IPS-20b (cell line): Measurements from ENCODE around the gene SGMS1.
"Not testable (repeated sequence)": the region's sequence is repeated elsewhere in the genome, so short reads cannot be mapped to it uniquely, and the experiment has no call there.

Source experiments
- H3K27ac ChIP-seq: one replicate; pipeline ENCODE4 v1.5.1; 2013; ENCODE audit warnings: low read length
- H3K27me3 ChIP-seq: 2 replicates; pipeline ENCODE4 v1.6.1; 2013; ENCODE audit warnings: mild to moderate bottlenecking, low read length, inconsistent platforms; ENCODE audit not compliant: insufficient read depth
- H3K36me3 ChIP-seq: 2 replicates; pipeline ENCODE4 v1.6.1; 2013; ENCODE audit warnings: low read depth, mild to moderate bottlenecking, inconsistent platforms, low read length, moderate library complexity; ENCODE audit not compliant: insufficient read depth
- H3K4me1 ChIP-seq: 2 replicates; pipeline ENCODE4 v1.6.1; 2013; ENCODE audit warnings: mild to moderate bottlenecking, control low read depth, inconsistent platforms, low read length, moderate library complexity; ENCODE audit not compliant: insufficient read depth
- H3K4me3 ChIP-seq: 2 replicates; pipeline ENCODE4 v1.5.1; 2013; ENCODE audit warnings: mild to moderate bottlenecking, low read length, inconsistent platforms
- H3K9ac ChIP-seq: 2 replicates; pipeline ENCODE4 v1.6.1; 2013; ENCODE audit warnings: low read depth, mild to moderate bottlenecking, inconsistent platforms, low read length, moderate library complexity
- H3K9me3 ChIP-seq: 2 replicates; pipeline ENCODE4 v1.6.1; 2013; ENCODE audit warnings: mild to moderate bottlenecking, low read depth, low read length, inconsistent platforms; ENCODE audit not compliant: insufficient read depth

The SGMS1 gene

DNA sequence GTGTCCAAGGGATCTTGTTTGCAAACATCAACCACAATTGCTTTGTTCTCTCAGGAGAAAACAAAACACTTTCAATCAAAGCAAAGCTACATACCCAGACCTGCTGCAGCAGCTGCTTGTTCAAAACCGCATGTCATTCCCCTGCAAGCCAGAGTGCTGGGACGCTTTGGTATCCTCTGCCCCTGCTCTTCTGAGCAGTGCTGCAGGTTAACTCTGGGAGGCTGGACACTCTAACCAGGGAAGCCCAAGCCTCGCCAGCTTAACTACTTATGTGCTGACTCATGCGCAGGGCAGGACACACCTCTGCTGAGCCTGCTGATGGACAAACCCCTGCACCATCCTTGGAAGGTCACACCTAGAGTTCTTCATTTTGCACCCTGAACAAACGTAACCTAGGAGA, 344.3 kb downstream of the SGMS1 start:
- Histone ChIP-seq H3K4me3 (no peak overlapping the region), H3K27ac (no peak overlapping the region), H3K9me3 (no peaks in the 10 kb centered on the region), H3K36me3 (no peaks in the 10 kb centered on the region), H3K27me3 (no peaks in the 10 kb centered on the region), H3K4me1 (no peaks in the 10 kb centered on the region; the same call in 1 of the 2 replicates), H3K9ac (no peak overlapping the region)

DNA sequence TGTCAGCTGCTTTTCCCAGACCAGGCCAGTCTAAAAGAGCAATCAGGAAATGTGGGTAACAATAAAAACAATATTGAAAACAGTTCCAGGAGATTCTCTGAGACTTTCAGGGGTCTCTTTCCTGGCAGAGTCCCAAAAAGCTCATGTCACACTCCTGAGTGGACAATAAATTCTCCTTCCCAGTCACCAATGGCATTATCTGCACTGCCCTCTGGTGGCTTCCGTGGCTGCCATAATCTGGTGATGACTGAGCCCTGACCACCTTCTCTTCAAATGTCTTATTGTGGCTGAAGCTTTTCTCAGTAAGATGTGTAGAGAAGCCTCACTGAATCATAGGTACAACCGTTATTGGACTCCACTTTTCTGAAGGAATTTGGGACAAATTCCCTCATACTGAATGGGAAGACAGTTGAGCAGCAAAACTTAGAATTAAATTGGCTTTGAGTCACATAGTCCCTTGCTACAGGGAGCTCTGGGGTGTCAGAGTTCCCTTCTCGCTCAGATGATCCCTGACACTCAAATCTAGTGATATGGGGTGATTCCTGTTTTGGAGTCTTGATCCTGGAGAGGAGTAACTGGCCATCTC, 348.0 kb downstream of the SGMS1 start:
- no peaks in the 10 kb centered on the region; the same call in 1 of the 2 replicates for H3K4me1 ChIP-seq
- no peaks in the 10 kb centered on the region for H3K27me3 ChIP-seq
- no peak overlapping the region for H3K27ac ChIP-seq
- H3K36me3 ChIP-seq = no peaks in the 10 kb centered on the region
- H3K9ac ChIP-seq = no peak overlapping the region
- no peak overlapping the region for H3K4me3 ChIP-seq
- no peaks in the 10 kb centered on the region for H3K9me3 ChIP-seq

DNA sequence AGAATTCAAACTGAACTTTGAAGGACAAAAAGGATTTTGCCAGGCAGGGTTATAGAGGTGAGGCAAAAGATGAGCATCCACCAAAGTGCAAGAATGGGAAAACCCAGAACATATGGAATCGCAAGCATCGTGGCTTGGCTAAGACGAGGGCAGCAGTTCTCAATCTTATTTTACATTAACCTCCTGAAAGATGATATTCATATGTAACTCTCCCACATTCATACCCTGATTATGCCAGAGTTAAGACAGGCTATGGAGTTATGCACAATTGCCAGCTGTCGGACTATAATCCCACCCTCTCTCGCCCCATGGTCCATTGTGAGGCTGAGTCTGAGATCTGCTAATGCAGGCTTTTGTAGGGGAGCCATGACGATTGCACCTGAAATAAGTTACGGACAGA, 351.2 kb downstream of the SGMS1 start:
- Histone ChIP-seq H3K36me3 (no peaks in the 10 kb centered on the region), H3K4me3 (no peak overlapping the region), H3K9me3 (no peaks in the 10 kb centered on the region), H3K9ac (no peak overlapping the region), H3K27ac (no peak overlapping the region), H3K27me3 (no peaks in the 10 kb centered on the region), H3K4me1 (no peaks in the 10 kb centered on the region)

DNA sequence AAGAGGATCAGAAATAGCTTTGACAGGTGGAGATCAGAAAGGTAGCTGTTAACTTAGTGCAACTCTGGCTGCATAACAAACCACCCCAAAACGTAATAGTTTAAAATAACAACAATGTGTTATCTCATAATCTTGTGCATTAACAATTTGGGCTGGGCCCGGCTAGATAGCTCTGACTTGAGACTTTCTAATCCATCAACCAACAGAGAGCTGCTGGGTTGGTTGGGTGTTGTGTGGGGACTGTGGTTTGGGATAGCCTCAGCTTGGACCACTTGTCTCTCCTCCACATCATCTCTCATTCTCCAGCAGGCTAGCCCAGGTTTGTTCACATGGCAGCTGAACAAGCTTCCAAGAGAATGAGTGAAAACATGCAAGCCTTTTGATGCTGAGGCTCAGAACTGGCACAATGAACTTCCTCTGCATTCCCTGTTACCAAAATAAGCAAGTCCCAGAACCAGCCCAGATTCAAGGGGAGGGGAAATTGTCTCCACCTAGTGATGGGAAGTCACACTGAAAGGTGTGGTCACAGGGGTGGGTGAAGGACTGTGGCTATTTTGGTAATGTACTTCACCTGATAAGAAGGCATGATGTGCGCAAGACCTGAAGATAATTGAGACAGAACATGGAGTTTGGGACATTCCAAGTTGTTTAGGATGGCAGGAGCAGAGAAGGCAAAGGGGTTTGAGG, 352.0 kb downstream of the SGMS1 start:
- Histone ChIP-seq H3K9ac (no peak overlapping the region), H3K9me3 (no peaks in the 10 kb centered on the region), H3K27me3 (no peaks in the 10 kb centered on the region), H3K4me3 (no peak overlapping the region), H3K4me1 (no peaks in the 10 kb centered on the region), H3K36me3 (no peaks in the 10 kb centered on the region), H3K27ac (no peak overlapping the region)

DNA sequence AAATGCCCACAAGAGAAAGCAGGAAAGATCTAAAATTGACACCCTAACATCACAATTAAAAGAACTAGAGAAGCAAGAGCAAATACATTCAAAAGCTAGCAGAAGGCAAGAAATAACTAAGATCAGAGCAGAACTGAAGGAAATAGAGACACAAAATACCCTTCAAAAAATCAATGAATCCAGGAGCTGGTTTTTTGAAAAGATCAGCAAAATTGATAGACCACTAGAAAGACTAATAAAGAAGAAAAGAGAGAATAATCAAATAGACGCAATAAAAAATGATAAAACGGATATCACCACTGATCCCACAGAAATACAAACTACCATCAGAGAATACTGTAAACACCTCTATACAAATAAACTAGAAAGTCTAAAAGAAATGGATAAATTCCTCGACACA, 355.9 kb downstream of the SGMS1 start:
- H3K9ac ChIP-seq, H3K9me3 ChIP-seq, H3K27ac ChIP-seq, H3K36me3 ChIP-seq, H3K4me1 ChIP-seq, H3K4me3 ChIP-seq, H3K27me3 ChIP-seq: not testable (repeated sequence)

DNA sequence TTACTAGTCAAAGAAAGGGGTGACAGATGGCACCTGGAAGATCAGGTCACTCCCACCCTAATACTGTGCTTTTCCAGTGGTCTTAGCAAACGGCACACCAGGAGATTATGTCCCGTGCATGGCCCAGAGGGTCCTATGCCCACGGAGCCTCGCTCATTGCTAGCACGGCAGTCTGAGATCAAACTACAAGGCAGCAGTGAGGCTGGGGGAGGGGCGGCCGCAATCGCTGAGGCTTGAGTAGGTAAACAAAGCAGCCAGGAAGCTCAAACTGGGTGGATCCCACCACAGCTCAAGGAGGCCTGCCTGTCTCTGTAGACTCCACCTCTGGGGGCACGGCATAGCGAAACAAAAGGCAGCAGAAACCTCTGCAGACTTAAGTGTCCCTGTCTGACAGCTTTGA, 361.1 kb downstream of the SGMS1 start:
- H3K27ac ChIP-seq, H3K4me1 ChIP-seq, H3K9ac ChIP-seq, H3K9me3 ChIP-seq, H3K4me3 ChIP-seq, H3K36me3 ChIP-seq, H3K27me3 ChIP-seq: not testable (repeated sequence)

DNA sequence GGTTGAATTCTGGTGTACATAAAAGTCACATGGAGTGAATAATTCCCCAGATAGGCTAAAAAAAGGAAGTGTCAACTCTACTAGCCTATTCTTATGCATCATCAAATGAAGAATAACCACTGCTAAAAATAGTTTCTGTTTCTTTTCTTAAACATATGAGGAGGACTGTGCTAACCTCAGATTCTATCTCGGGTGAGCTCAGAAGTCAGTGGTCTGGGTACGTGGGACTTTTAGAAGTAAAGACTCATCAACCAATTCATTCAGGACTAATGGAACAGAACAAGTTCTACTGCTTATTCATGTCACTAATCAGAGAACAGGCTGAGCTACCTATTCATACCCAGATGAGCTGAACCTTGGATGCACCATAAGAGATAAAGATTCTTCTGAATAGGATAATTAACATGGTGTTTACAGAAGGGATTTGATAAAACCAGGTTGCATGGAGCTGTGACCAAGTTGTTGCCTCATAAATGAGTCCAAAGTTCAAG, 362.9 kb downstream of the SGMS1 start:
- H3K4me1 ChIP-seq = no peaks in the 10 kb centered on the region; the same call in 1 of the 2 replicates
- H3K4me3 ChIP-seq = no peak overlapping the region
- H3K9me3 ChIP-seq = 0 out of 2 replicates have a peak, but pooled peaks cover 4% of the 10 kb centered on the region
- H3K9ac ChIP-seq = no peak overlapping the region
- no peaks in the 10 kb centered on the region for H3K27me3 ChIP-seq
- H3K27ac ChIP-seq = no peak overlapping the region
- H3K36me3 ChIP-seq = no peaks in the 10 kb centered on the region
